RCC 7860 (cell line): ENCODE measurements around the gene LINC00237.

Experiments used
- DNase-seq: peaks from one replicate; pipeline ENCODE4 v3.0.0-alpha.2; 2015; ENCODE audit warnings: low spot score
- FAIRE-seq: peaks from 2 replicates; lab custom pipeline; 2012; peaks lifted over from hg19 to GRCh38; lab: Jason Lieb, UNC

Gene LINC00237

DNA sequence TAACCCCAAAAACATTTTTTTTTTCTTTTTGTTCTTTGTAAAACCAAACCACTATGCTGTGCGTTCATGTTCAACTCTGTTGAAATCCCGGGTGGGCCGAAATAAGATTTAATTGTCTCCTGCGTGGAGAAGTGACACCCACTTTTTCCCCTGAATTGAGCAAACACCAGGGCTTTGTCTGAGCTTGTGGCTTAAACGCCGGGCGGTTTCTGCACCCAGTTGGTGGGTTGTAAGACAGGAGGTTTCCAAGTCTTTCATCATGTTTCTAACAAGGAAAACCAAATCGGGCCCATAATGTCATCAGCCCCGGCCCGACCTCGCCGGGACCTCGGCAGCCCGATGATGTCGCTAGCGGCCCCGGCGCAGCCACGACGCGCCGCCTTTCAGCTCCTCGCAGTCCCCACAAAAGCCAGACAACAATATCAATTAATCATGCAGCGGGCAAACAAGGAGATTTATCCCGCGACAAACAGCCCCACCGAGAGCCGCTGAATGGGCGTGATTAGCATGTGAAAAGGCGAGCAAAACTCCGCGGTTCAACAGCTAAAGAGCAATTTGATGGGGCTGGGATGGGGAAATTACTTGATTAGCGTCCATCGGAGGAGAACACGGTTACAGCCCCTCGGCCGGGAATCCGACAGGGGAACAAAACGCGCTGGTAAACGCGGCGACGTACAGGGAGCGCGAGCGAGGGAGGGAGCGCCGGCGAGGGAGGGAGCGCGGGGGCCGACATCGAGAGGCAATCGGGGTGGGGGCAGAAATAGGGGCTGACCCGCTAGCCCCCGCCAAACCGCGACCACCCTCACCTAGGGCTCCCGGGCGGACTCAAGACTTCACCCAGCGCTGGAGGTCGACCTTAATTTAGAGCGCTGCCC is 5.3 kb downstream of the LINC00237 start:
- FAIRE-seq = no peak
- no peak for DNase-seq

DNA sequence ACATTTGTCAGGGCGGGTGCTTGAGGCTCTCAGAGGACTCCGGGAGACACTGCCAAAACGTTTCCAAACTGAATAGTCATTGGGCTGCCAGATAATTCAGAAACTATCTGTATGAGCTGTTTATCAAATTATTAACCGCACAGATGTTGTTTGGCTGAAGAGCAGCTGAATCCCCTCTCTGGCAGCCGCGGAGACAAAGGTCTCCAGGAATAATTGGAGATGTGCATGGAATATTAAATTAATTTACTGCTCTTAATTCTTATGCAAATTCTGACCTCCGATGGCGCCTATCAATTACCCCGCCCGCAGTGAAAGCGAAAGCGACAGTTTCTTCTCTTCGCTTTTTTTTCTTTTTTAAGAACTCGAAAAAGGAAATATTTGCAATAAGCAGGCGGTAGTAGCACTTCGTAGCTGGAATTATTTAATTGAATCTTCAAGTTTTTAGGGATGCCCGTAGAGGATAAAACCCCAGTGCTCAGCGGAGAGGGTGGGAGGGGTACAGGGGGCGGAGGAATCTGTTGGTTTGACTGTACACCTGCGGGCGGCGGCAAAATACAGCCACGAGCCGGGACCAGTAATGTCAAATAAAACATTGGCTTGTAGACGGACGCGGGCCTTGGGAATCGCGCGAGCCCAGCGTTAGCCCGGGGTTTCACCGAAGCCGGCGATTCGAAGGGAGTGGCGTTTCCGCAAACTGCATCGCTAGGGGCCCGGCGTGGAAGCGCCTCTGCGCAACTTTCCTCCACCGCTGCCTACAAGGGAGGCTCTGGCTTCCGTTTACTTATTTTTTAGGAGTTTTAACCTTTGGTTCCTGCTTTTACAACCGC is 6.2 kb downstream of the LINC00237 start:
- DNase-seq (no peak), FAIRE-seq (no peak)

DNA sequence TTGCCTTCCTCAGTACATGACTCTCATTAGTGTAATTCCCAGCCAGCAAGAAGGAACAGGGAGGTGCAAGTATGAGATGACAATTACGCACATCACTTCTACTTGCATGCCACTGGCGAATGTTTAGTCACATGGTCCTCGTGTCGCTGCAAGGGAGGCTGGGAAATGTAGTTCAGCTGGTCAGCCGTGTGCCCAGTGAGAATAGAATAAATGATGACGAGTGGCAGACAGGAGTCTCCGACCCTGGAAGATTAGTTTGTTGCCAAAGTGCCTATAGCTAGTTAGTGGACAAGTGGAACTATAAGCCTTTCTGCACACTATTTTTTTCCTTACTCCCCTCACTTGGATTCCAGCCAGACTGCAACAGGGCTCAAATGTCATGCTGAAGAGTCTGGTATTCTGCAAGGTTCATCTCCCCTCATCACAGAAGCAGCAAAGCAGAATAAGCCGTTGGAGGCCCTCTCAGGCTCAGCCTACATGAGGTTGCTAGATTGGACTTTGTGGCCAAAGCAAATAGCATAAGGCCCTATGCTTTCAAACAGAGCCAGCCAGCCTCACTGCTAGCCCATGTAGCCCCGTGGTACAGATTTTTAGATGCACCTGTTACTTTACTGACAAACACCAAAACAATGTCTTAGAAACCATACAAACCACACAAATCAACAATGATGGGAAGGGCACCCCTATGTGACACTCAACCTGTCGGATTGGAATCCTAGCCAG is 9.7 kb downstream of the LINC00237 start:
- DNase-seq (no peak), FAIRE-seq (no peak)

DNA sequence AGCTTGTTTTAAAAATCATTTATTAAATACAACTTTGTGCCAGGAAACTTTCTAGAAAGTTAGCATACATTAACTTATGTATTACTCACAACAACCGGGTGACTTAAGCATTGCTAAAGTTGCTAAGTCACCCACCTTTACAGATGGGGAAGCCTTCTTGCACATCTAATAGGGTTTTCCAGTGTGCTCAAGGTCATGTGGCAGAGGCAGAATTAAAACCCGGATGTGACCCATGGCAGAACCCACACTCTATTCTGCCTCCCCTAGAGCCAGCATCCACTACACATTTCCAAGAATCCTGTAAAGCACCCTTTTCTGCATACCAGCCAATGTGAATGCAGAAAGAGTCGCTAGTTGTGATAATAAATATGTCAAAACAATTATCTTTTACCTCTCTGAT is 13.4 kb downstream of the LINC00237 start:
- FAIRE-seq = no peak
- no peak for DNase-seq

DNA sequence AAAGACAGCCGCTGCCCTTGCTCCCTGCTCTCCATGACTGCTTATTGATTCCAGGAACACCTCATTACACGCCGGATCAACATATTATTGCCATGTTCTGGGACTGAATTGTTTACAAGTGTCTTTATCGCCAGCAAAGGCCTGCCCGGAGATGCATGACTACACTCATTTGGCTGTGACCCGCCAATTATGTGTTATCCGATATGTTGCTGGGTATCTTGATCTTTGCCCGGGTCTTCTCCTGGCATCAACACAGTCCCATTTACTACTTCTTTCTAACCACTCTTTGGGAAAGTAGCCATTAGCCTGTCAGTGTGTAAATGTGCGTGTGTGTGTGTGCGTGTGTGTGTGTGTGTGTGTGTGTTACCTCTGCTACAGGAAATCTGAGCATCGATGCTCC is 15.4 kb downstream of the LINC00237 start:
- FAIRE-seq = no peak
- no peak for DNase-seq

DNA sequence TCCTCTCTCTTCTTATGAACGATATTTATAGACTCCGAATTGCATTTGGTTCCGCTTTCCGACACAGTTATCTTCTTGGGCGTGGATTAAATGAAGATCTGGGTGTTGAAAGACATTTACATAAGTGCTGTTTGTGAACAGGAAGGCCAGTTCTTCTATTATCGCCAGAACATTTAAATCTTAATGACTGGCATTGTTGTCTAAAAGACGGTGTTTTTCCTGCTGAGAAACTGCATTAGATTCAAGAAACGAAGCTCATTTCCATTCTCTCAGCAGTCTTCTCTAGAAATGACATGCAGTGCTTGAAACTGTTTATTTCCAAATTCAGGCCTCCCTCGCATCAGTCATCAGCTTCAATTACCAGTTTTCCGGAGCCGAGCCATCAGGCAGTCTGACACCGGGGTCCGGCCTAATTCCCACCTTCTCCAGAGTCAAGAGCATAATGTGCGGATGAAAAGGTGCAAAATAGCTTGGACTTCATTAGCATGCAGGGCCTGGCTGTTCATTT is 16.0 kb downstream of the LINC00237 start:
- FAIRE-seq (no peak), DNase-seq (no peak)

DNA sequence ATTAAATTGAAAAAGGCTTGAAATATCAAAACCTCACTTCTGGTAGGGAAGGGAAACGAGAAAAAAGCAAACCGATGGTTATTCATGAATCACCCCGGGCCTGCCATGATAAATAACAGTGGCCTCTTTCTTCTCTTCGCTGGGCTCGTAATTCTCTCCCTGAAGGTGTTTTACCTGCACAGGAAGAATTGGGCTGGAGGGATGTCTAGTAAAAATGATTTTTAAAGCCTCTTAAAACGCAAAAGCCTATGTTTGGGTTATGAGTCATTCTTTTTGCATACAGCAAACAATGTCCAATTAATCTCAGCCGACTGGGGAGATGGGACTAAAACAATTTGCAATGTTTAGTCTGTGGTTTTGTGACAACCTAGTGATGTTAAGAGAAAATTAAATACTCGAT is 16.8 kb downstream of the LINC00237 start:
- FAIRE-seq (no peak), DNase-seq (no peak)

DNA sequence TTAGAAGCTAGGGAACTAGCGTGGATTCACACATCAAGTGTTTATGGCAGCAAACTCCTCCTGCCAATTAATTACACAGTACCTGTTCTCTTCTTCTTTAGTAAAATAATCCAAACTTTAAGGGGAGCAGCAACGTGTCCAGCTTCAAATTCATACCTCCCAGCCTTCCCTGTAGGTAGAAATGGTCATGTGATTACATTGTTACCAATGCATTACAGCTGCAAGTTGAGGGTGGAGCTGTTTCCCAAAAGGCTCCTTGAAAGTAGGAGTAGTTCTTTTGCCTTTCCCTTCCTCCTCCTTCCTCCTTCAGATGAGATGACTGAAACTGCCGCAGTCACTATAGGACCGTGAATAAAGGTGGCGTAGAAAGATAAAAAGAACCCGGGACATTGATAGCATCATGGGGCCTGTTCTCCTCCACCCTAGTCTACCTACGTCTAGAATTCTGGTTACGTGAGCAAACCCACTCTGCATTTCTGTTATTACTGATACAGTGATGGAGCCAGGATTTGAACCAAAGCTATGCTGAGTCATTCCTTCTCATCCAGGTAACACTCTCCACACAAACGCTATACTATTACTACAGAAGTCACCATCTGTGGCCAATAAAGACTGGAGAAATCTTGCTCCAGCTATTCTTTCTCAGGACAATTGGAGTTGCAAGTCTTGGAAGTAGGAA is 18.2 kb downstream of the LINC00237 start:
- FAIRE-seq (no peak), DNase-seq (no peak)

DNA sequence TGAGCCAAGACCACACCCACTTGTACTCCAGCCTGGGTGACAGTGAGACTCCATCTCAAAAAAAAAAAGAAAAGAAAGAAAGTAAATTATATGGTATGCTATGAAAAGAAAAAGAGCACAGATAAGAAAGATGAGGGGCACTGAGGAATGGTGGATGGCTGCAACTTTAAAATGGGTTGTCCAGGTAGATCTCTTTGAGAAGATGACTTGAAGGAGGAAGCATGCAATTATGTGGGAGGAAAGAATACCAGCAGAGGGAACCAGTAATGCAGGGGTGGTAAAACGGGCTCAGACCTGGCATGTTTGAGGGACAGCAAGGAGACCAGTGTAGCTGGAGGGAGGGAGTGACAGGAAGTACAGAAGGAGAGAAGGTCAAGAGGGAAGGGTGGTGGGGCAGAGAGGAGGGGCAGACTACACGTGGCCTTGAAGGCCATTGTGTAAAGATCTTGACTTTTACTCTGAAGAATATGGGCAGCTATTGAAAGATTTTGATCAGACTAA is 22.3 kb downstream of the LINC00237 start:
- DNase-seq = no peak
- FAIRE-seq = no peak

DNA sequence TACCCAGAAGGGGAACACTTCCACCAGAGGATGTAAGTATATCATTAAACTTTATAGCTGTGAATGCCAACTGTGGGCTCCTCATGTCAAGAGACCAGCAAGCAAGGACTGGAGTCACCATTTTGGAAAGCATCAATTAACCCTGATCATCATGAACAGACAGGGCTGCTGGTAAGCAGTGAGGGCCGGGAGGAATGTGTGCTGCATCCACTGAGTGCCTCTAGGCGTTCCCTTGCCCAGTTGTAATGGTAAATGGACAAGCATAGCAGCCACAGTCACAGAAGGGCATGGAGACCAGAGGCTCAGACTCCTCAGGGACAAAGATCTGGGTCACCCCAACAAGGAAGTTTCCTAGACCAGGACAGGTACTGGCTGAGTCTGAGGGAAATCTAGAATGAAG is 23.6 kb downstream of the LINC00237 start:
- no peak for DNase-seq
- no peak for FAIRE-seq

DNA sequence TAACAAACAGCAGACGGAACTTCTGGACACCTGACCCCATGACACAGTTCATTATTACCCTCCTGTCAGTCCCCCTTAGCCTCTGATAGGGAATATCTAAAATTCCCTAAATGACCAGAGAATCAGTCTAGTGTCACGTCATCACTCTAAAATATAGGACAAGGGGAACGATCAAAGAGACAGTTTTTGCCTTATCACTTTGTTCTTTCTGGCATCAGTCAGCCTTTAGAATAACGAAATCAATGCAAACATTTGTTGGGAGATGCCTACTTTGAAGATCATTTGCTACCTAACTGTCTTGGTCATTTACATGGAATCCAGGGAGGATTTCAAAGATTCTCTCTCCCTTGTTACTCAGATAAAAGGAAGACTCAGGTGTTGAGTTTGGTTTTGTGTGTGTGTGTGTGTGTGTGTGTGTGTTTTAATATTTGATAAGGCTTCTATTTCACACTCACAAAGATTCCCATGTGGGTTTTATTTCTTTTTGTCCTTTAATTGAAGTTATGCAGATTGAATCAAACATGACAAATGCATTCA is 28.3 kb downstream of the LINC00237 start:
- no peak for FAIRE-seq
- DNase-seq = no peak

DNA sequence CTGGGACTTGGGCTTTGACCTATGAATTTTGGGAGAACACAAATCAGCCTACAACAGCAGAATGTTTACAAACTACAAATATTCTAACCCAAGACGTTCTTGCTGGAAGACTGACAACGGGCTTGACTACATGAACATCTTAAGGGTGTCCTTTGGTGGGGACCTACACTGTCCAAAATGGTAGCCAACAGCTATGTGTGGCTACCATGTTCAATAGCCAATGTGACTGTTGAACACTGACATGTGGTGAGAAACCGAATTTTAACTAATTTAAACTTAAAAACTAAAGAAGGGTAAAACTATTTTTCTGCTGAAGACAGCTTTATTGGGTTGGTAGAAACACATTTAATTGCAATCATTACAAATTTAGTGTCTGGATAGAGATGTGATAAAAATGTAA is 30.1 kb downstream of the LINC00237 start:
- FAIRE-seq = no peak
- no peak for DNase-seq

DNA sequence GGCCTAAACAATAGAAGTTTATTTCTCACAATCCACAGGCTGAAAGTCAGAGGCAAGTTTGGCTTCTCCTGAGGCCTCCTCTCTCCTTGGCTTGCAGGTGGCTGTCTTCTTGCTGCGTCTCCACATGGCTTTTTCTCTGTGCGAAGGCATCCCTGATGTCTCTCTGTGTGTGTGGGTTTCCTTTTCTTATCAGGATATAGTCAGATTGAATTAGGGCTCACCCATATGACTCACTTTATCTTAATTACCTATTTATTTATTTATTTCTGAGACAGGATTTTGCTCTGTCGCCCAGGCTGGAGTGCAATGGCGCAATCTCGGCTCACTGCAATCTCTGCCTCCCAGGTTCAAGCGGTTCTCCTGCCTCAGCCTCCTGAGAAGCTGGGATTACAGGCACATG is 30.7 kb downstream of the LINC00237 start:
- FAIRE-seq = no peak
- DNase-seq = no peak

DNA sequence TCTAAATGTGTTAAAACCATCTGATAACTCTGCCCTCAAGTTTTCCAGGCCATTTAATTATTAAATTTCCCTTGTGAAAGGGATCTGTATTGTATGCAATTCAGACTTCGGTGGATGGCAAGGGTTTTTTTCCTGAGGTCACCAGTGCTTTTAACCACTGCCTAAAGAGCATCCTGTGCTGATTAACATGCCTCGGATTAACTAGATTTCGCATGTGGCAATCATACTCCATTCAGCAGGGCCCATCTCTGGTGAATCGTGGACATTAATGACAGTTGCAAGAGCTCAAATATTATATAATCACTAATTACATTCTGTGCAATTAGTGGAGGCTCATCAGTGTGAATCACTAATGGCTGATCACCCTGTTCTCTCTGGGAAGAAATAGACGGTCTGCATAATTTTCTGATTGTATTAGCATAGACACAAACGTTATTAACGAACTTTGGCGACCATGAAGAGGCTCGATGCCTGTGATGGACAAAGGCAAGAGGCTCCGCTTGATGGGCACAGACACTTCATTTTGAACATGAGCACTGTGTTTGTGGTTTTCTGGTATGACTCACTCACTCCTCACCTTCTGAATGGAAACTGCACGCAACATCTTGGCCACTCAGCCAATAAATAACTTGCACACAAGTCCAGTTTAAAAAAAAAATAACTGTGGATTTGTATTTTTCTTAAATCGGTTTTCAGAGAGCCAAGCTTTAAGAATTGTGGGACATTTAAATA is 31.4 kb downstream of the LINC00237 start:
- peak; percentile 64 for DNase-seq
- peak; percentile 93 for FAIRE-seq

DNA sequence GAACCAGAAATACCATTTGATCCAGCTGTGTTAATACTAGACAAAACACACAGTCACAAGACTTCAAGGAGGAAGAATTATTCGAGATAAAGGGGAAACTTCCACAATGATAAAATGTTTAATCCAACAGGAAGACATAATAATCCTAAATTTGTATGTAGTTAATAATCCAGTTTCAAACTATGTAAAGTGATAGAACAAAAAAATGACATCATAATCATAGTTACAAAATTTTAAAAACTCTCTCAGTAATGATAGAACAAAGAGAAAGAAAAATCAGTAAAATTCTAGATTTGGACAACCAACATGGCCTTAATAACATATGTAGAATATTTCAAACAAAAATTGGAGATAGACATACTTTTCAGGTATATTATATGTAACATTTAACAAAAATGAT is 38.9 kb downstream of the LINC00237 start:
- DNase-seq (no peak), FAIRE-seq (no peak)

DNA sequence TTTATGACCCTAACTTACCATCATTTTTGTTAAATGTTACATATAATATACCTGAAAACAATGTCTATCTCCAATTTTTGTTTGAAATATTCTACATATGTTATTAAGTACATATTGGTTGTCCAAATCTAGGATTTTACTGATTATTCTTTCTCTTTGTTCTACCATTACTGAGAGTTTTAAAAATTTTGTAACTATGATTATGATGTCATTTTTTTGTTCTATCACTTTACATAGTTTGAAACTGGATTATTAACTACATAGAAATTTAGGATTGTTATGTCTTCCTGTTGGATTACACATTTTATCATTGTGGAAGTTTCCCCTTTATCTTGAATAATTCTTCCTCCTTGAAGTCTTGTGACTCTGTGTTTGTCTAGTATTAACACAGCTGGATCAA is 41.2 kb downstream of the LINC00237 start:
- no peak for DNase-seq
- FAIRE-seq = no peak

DNA sequence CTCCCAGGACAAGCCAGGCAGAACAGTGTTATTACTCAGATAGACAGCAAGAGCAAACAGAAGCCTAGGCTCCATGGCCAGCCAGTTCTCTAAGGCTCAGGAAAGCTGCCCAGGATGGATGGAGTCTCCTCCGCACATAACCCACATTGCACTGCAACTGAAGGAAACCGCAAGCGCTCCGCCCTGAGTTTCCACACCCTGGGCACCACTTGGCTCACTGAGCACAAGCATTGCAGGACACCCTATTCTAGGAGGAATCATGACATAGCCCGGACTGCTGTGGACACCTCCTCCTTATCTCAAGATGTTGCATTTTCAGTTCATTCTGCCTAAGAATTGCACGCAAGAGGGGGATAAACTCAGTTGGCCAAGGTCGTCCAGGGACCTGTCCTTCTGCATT is 42.9 kb downstream of the LINC00237 start:
- FAIRE-seq = no peak
- no peak for DNase-seq

DNA sequence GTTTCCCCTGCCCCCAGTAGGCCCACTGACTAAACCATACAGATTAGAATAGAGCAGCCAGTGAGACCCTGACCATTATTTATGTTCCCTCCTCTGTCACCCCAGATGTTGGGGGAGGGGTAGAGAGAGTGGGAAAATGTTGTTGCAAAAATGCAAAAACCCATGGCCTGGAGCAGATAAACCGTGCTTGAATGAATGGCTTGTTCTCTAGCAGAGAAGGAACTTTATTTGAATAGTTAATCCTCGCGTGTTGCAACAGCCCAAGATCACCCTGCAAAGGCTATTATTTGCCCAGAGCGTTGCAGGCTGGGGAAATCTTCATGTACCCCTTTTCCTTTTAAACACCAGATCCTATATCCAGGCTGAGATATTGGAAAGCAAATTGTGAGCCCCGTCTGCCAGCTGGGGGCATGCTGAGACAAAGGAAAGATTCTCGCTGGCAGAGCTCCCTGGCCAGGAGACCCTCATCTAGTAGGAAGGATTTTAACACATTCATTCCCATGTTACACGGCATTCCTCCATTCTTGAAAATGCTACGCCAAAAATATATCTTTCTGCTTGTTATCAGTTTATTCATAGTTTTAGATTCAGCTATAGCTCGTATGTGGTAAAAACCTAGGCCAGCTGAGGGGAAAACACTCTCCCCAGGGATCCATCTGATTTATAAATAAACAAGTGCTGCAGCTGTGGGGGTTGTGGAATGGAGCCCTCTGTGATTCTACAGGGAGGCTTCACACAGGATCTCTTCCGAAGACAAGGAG is 53.0 kb downstream of the LINC00237 start:
- DNase-seq (no peak), FAIRE-seq (no peak)

DNA sequence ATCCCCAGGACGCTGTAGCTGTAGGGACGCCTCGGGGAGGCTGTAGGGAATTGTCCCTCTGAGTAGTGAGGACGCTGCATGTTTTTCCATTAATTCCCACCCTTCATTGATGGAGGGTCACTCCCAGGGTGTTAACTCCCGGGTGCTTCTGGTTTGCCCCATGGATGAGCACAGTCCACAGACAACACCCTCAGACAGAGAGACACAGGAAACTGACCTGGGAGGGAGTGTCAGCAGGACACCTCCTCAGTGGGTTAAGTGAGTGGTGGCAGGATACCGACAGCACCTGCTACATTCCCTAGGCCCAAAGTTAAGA is 53.5 kb downstream of the LINC00237 start:
- DNase-seq (no peak), FAIRE-seq (no peak)
